Muscle of arm (tissue), 12 donors: Measurements from ENCODE around the gene MUC2. TPM values are rescaled to one million over a fixed set of nuclear protein-coding genes. Genes with fewer than 3 reads are reported as not detected.

Experiments used
- DNase-seq: peaks from one replicate; pipeline ENCODE4 v3.0.0-alpha.2; 2013
- polyA plus RNA-seq, 12 donors: library from polyadenylated mRNA; unstranded; fragments of 120-200 nt; gene quantifications; one replicate each; pipeline ENCODE4 v1.2.1, GENCODE V29; 2013; ENCODE audit not compliant: insufficient read length in 12 of 12

Gene MUC2
- polyA plus RNA-seq, 12 donors: 0.01 to 62.5 (median 0.08) TPM; not detected in 3

- DNase-seq: no peak
Measured at GRCh38 chr11:1087279-1087960, 12.7 kb downstream of the MUC2 start.

GRCh38 chr11:1087961-1088926 lies 13.6 kb downstream of the MUC2 start:
- no peak for DNase-seq

- no peak for DNase-seq
Measured at GRCh38 chr11:1088927-1089737, 14.5 kb downstream of the MUC2 start.

- DNase-seq: no peak
Measured at GRCh38 chr11:1089738-1090599, 15.3 kb downstream of the MUC2 start.

GRCh38 chr11:1090600-1091331 lies 16.1 kb downstream of the MUC2 start:
- no peak for DNase-seq

- DNase-seq: no peak
Measured at GRCh38 chr11:1091332-1092083, 16.8 kb downstream of the MUC2 start.

- DNase-seq: no peak
Measured at GRCh38 chr11:1092145-1092670, 17.5 kb downstream of the MUC2 start.

- DNase-seq: no peak
Measured at GRCh38 chr11:1092919-1093318, 18.2 kb downstream of the MUC2 start.

GRCh38 chr11:1099519-1100355 lies 25.1 kb downstream of the MUC2 start:
- no peak for DNase-seq

- DNase-seq: no peak
Measured at GRCh38 chr11:1100417-1101245, 26.0 kb downstream of the MUC2 start.

GRCh38 chr11:1101318-1102089 lies 26.8 kb downstream of the MUC2 start:
- DNase-seq: no peak

- no peak for DNase-seq
Measured at GRCh38 chr11:1102221-1102971, 27.7 kb downstream of the MUC2 start.

- no peak for DNase-seq
Measured at GRCh38 chr11:1102996-1103395, 28.3 kb downstream of the MUC2 start.

GRCh38 chr11:1103401-1104360 lies 29.0 kb downstream of the MUC2 start:
- DNase-seq: no peak
